HG02623 (cell line): ENCODE measurements around the gene PTTG1IP.

ENCODE experiments used
- ATAC-seq: cut with Tn5 transposase; IDR thresholded peaks from one replicate; pipeline ENCODE4 v1.9.1; 2021; ENCODE audit warnings: moderate library complexity; ENCODE audit not compliant: unreplicated experiment

Gene PTTG1IP

DNA sequence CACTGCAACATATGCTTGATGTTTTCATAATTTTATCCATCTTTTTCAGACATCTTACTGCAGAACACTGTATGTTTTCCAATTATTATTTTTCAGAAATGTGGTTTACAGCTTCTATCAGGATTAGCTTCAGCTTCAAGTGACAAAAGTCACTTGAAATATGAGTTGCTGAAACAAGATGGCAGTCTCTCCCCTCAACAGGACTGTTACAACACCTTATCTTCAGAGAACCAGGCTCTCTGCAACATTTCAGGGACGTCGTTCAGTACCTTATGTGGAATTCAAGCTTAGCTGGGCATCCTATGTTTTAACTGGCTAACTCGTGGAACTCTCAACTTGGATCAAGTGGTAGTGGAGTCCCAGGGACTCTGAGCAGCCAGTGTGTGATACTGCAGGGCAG, 69.8 kb downstream of the PTTG1IP start:
- ATAC-seq, result no peak

DNA sequence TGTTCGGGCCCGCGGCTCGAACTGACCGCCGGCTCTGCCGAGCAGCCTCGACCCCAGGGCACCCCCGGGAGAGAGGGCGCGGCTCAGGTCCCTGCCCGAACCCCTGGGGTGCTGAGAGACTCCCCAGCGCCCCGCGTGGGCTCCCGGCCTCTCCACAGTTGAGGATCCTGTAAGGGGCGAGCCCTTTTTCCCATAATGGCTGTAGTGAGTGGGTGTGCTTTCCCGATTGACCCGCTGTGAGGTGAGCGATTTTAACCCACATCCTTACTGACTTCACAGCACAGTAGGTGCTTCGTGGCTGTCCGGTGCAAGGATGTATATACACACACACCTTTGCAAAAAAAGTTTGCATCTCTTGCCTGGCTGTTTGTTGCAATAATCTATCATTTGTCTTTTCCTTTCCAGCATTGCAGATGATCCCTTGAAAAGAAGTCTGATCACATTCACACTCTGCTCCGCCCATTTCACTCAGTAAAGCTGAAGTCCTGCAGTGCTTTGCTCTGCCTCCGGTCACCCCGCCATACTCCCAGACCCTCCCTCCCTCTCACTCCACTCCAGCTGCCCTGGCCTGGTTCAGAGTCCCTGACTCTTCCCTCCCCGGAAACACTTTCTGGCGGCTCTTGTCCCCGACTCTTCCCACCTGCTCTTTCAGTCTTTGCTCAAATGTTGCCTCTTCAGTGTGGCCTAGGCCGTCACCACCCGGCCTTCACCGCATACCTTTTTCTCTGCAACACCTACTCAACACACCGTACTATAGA, 70.9 kb downstream of the PTTG1IP start:
- no peak for ATAC-seq

DNA sequence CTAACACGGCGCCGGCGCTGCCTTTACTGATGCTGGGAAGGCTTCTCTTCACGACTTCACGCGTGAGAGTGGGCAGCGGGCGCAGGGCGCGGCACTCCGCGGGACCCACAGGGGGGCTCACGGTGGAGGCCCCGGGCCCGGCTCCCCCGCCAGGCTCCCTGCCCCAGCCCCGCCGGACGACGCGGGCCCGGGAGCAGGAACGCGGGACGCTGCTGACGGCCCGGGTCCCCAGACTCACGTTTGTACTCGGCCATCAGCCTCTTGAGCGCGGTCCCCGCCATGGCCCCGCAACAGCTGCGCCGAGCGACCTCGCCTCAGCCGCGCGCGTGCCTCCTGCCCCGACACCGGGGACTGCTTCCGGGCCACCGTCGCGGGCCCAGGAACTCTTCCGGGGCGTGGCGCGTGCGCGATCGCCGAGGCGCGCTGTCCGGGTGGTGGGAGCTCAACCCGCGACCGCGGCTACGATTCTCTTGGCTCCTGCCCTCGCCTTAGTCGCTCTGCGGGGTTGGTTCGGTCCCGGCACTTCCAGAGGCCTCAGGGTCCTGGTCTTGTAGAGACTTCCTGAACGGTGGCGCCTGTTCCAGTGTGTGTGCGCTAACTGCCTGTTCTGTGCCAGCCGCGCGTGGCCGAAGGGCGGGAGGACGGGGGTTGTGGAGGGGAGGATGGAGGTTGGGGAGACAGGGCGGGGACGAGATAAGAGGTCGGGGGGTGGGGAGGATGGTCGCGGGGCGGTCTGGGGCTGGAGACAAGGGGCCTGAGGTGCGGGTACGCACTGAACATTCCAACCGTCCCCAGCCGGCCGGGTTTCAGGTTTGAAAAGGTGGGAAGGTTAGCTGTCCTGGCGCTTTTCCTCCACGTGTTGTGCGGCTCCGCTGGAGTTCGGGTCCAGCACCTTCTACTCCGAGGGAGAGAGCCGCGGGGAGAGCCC, 71.8 kb downstream of the PTTG1IP start, which contains the start of gene UBE2G2:
TSS of gene UBE2G2 (minus strand) at position 353 of the 928 bp plus-strand sequence. CDS start at position 281, 72 bp downstream.
- peak; percentile 78 for ATAC-seq

DNA sequence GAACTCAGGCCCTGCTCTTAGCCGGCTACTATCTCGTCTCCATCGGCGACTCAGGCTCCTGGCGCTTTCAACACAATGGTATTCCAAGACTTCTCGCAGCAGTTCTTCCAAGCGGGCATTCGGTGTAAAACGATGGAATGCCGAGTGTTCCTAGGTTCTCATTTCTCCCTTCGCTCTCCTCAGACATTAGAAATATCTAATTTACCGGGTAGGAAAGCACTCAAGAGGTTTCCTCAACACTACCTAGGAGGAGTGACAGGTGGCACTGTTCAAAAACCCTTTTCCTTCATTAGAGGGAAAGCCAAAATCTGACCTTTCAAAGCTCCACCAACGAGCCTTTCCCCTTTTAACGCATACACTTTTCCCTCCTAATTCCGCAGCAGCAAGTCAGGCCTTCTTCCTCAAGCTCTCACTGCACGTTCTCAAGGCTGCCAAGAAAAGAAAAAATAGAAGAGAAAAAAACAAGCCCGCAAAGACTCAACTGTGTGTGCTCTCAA, 72.5 kb downstream of the PTTG1IP start:
- no peak for ATAC-seq

DNA sequence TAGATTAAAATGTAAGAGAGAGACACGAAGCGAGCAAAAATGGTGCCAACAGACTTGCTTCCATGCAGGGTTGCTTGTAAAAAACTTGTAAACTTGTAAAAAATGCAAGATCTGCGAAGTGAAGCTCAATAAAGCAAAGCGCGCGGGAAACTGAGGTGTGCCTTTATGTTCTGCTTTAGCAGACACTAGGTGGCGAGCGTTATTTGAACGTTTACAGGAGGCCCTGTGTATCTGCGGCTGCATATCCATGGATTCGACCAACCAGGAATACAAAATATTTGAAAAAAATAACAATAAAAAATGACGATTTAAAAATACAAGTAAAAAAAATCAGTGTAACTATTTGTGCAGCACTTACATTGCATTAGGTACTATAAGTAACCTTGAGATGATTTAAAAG, 73.4 kb downstream of the PTTG1IP start:
- no peak for ATAC-seq

DNA sequence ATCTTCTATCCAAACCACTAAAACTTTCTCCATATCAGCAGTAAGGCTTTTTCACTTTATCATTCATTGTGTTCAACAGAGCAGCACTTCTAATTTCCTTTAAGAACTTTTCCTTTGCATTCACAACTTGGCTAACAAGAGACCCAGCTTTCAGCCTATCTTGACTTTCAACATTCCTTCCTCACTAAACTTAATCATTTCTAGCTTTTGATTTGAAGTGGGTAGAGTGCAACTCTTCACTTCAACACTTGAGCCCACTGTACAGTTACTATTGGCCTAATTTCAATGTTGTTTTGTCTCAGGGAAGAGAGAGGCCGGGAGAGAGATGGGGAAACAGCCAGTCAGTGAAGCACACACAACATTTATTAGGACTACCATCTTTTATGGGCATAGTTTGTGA, 73.8 kb downstream of the PTTG1IP start:
- no peak for ATAC-seq
